SK-N-SH treated with all-trans-retinoic acid at 6 μM for 48 hours (cell line): ENCODE data around the gene PKD1.

Experiments
- ATAC-seq: fragments of 200-7000 bp; cut with Tn5 transposase; 3 replicates; pipeline ENCODE4 v1.9.1; 2020; ENCODE audit warnings: mild to moderate bottlenecking, moderate library complexity
- ARNTL ChIP-seq: fragments of 450-650 bp; formaldehyde crosslinking; IDR thresholded peaks from 2 replicates; pipeline ENCODE4 v1.5.0; 2020; ENCODE audit warnings: low read depth, mild to moderate bottlenecking, moderate library complexity, borderline replicate concordance
- CSDC2 ChIP-seq: fragments of 250-450 bp; sonication (Bioruptor Pico); IDR thresholded peaks from 2 replicates; pipeline ENCODE4 v1.5.0; 2020; ENCODE audit warnings: mild to moderate bottlenecking, moderate library complexity
- ESRRG ChIP-seq: fragments of 250-450 bp; sonication (Bioruptor Pico); IDR thresholded peaks from 2 replicates; pipeline ENCODE4 v1.6.1; 2021; ENCODE audit warnings: mild to moderate bottlenecking
- GLIS3 ChIP-seq: fragments of 250-450 bp; sonication (Bioruptor Pico); IDR thresholded peaks from 2 replicates; pipeline ENCODE4 v1.5.0; 2020; ENCODE audit warnings: mild to moderate bottlenecking, moderate library complexity
- ISL1 ChIP-seq: fragments of 250-450 bp; sonication (Bioruptor Pico); IDR thresholded peaks from 2 replicates; pipeline ENCODE4 v2.1.2; 2022; ENCODE audit warnings: mild to moderate bottlenecking, moderate library complexity
- OSR1 ChIP-seq: fragments of 250-450 bp; sonication (Bioruptor Pico); IDR thresholded peaks from 2 replicates; pipeline ENCODE4 v1.8.0; 2022; ENCODE audit warnings: moderate library complexity, mild to moderate bottlenecking, inconsistent platforms
- PPARA ChIP-seq: fragments of 250-450 bp; sonication (Bioruptor Pico); IDR thresholded peaks from 2 replicates; pipeline ENCODE4 v1.5.0; 2020; ENCODE audit warnings: mild to moderate bottlenecking, borderline replicate concordance
- RARB ChIP-seq: fragments of 250-450 bp; sonication (Bioruptor Pico); IDR thresholded peaks from 2 replicates; pipeline ENCODE4 v1.8.0; 2021; ENCODE audit warnings: mild to moderate bottlenecking, moderate library complexity
- SNAI2 ChIP-seq: fragments of 250-450 bp; sonication (Bioruptor Pico); IDR thresholded peaks from 2 replicates; pipeline ENCODE4 v1.5.0; 2020; ENCODE audit warnings: mild to moderate bottlenecking, moderate library complexity
- TCF4 ChIP-seq: fragments of 250-450 bp; sonication (Bioruptor Pico); IDR thresholded peaks from 2 replicates; pipeline ENCODE4 v1.8.0; 2021; ENCODE audit warnings: mild to moderate bottlenecking, moderate library complexity, borderline replicate concordance
- TOX ChIP-seq: fragments of 250-450 bp; sonication (Bioruptor Pico); IDR thresholded peaks from 2 replicates; pipeline ENCODE4 v1.8.0; 2021; ENCODE audit warnings: mild to moderate bottlenecking, moderate library complexity, borderline replicate concordance
- ZFP3 ChIP-seq: fragments of 250-450 bp; sonication (Bioruptor Pico); IDR thresholded peaks from 2 replicates; pipeline ENCODE4 v1.5.0; 2020; ENCODE audit warnings: mild to moderate bottlenecking, moderate library complexity
- ZFP30 ChIP-seq: fragments of 450-650 bp; formaldehyde crosslinking; IDR thresholded peaks from 2 replicates; pipeline ENCODE4 v1.5.0; 2022; ENCODE audit warnings: mild to moderate bottlenecking, moderate library complexity
- ZNF565 ChIP-seq: fragments of 450-650 bp; formaldehyde crosslinking; conservative IDR thresholded peaks from 2 replicates; pipeline ENCODE4 v1.5.0; 2020; ENCODE audit warnings: low read depth, mild to moderate bottlenecking, moderate library complexity
- ZNF70 ChIP-seq: fragments of 450-650 bp; formaldehyde crosslinking; IDR thresholded peaks from 2 replicates; pipeline ENCODE4 v1.5.0; 2020; ENCODE audit warnings: mild to moderate bottlenecking, moderate library complexity
- ZNF8 ChIP-seq: fragments of 450-650 bp; formaldehyde crosslinking; IDR thresholded peaks from 2 replicates; pipeline ENCODE4 v1.5.0; 2020; ENCODE audit warnings: mild to moderate bottlenecking, moderate library complexity
- TF ChIP-seq, protein P1 (sequence below): fragments of 250-450 bp; sonication (Bioruptor Pico); IDR thresholded peaks from 2 replicates; pipeline ENCODE4 v1.5.1; 2020; ENCODE audit warnings: low read depth, mild to moderate bottlenecking, moderate library complexity
- TF ChIP-seq, protein P2 (sequence below): fragments of 250-450 bp; sonication (Bioruptor Pico); IDR thresholded peaks from 2 replicates; pipeline ENCODE4 v1.8.0; 2021; ENCODE audit warnings: low read depth, mild to moderate bottlenecking, moderate library complexity, borderline replicate concordance
- TF ChIP-seq, protein P3 (sequence below): fragments of 250-450 bp; sonication (Bioruptor Pico); IDR thresholded peaks from 2 replicates; pipeline ENCODE4 v1.5.0; 2020; ENCODE audit warnings: mild to moderate bottlenecking, moderate library complexity

PKD1 gene

DNA sequence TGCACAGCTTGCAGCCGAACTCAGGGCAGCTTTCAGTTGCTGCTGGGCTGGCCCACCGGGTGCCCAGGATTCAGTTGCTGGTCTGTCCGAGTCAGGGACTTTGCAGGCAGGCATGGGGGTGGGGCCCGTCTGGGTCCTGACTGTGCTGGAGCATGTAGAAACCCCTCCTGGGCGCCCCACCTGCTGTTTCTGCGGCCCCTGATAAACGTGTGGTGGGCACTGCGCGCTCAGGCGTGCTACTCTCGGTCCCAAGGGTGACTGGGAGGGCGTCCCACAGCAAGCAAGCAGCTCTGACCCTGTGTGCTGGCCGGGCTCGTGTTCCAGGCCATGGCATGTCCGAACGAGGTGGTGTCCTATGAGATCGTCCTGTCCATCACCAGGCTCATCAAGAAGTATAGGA, 75.4 kb downstream of the PKD1 start:
- ATAC-seq = no peak
- TF ChIP-seq ZNF565 (CRISPR knock-in tag) = no peak
- TF ChIP-seq, protein P1, sequence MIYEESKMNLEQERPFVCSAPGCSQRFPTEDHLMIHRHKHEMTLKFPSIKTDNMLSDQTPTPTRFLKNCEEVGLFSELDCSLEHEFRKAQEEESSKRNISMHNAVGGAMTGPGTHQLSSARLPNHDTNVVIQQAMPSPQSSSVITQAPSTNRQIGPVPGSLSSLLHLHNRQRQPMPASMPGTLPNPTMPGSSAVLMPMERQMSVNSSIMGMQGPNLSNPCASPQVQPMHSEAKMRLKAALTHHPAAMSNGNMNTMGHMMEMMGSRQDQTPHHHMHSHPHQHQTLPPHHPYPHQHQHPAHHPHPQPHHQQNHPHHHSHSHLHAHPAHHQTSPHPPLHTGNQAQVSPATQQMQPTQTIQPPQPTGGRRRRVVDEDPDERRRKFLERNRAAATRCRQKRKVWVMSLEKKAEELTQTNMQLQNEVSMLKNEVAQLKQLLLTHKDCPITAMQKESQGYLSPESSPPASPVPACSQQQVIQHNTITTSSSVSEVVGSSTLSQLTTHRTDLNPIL (CRISPR knock-in tag) = no peak
- TF ChIP-seq, protein P2, sequence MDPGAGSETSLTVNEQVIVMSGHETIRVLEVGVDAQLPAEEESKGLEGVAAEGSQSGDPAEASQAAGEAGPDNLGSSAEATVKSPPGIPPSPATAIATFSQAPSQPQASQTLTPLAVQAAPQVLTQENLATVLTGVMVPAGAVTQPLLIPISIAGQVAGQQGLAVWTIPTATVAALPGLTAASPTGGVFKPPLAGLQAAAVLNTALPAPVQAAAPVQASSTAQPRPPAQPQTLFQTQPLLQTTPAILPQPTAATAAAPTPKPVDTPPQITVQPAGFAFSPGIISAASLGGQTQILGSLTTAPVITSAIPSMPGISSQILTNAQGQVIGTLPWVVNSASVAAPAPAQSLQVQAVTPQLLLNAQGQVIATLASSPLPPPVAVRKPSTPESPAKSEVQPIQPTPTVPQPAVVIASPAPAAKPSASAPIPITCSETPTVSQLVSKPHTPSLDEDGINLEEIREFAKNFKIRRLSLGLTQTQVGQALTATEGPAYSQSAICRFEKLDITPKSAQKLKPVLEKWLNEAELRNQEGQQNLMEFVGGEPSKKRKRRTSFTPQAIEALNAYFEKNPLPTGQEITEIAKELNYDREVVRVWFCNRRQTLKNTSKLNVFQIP (CRISPR knock-in tag) = no peak
- no peak for TF ChIP-seq ZFP30 (CRISPR knock-in tag)
- TF ChIP-seq SNAI2 (CRISPR knock-in tag) = no peak
- no peak for TF ChIP-seq ZNF70 (CRISPR knock-in tag)
- no peak for TF ChIP-seq ISL1 (CRISPR knock-in tag)
- no peak for TF ChIP-seq CSDC2 (CRISPR knock-in tag)
- no peak for TF ChIP-seq OSR1 (CRISPR knock-in tag)
- TF ChIP-seq, protein P3, sequence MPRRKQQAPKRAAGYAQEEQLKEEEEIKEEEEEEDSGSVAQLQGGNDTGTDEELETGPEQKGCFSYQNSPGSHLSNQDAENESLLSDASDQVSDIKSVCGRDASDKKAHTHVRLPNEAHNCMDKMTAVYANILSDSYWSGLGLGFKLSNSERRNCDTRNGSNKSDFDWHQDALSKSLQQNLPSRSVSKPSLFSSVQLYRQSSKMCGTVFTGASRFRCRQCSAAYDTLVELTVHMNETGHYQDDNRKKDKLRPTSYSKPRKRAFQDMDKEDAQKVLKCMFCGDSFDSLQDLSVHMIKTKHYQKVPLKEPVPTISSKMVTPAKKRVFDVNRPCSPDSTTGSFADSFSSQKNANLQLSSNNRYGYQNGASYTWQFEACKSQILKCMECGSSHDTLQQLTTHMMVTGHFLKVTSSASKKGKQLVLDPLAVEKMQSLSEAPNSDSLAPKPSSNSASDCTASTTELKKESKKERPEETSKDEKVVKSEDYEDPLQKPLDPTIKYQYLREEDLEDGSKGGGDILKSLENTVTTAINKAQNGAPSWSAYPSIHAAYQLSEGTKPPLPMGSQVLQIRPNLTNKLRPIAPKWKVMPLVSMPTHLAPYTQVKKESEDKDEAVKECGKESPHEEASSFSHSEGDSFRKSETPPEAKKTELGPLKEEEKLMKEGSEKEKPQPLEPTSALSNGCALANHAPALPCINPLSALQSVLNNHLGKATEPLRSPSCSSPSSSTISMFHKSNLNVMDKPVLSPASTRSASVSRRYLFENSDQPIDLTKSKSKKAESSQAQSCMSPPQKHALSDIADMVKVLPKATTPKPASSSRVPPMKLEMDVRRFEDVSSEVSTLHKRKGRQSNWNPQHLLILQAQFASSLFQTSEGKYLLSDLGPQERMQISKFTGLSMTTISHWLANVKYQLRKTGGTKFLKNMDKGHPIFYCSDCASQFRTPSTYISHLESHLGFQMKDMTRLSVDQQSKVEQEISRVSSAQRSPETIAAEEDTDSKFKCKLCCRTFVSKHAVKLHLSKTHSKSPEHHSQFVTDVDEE = no peak
- TF ChIP-seq, all 23 proteins: peak for 0

DNA sequence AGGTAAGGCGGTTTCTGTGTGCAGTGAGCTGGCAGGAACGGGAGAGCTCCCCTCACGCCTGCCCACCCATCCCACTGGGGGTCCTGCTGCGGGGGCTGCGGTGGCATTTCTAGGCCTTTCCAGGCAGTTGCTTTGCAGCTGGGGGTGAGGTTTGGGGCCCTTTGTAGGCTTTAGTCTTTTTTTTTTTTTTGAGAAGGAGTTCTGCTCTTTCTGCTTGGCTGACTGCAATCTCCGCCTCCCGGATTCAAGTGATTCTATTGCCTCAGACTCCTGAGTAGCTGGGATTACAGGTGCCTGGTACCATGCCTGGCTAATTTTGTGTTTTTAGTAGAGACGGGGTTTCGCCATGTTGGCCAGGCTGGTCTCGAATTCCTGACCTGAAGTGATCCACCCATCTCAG, 76.8 kb downstream of the PKD1 start:
- TF ChIP-seq, protein P3 = no peak
- TF ChIP-seq ZNF8 (CRISPR knock-in tag) (no peak), ARNTL (no peak), ESRRG (no peak), SNAI2 (CRISPR knock-in tag) (no peak), ISL1 (CRISPR knock-in tag) (no peak), GLIS3 (CRISPR knock-in tag) (no peak), PPARA (CRISPR knock-in tag) (no peak), CSDC2 (CRISPR knock-in tag) (no peak), ZFP3 (no peak), RARB (no peak), OSR1 (CRISPR knock-in tag) (no peak), TOX (CRISPR knock-in tag) (no peak), TCF4 (CRISPR knock-in tag) (no peak)
- TF ChIP-seq, protein P2 (CRISPR knock-in tag) = no peak

DNA sequence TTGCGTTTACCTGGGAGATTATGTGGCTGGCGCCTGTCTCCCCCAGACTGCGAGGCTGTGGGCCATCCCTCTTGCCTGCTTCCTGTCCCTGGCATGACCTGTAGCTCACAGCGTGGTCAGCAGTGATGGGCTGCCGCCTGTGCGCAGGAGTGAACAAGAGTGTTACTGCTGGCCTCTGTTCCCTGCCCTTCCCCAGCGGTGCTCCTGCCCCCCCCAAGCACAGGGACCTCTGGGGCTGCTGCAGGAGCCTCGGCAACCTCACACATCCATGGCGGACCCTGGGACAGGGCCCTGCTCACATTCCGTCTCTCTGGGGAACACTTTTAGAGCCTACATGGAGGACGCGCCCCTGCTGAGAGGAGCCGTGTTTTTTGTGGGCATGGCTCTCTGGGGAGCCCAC, 77.3 kb downstream of the PKD1 start:
- TF ChIP-seq, protein P1 (CRISPR knock-in tag) = no peak
- TF ChIP-seq SNAI2 (CRISPR knock-in tag) = no peak
- ATAC-seq = no peak

More for the DNA sequence above, 76.8 kb downstream of the PKD1 start:
- ATAC-seq = no peak
